ENCODE data around the gene CLASP2. TPM values are rescaled to one million over a fixed set of nuclear protein-coding genes. Genes with fewer than 3 reads are reported as not detected.

The CLASP2 gene
- total RNA-seq, 1 donor from 2014 or later, result 151 TPM

GRCh38 chr3:33578325-33579177 is 139.5 kb downstream of the CLASP2 start:
- ATAC-seq, result no peak
- DNase-seq (ENCODE audit: low spot score), result no peak
- intact Hi-C loops (cut with DNase I), result no loop called here

- DNase-seq (ENCODE audit: low spot score) (no peak), ATAC-seq (no peak)
- intact Hi-C loops (cut with DNase I), result no loop called here
Observed at GRCh38 chr3:33577588-33577987, 140.5 kb downstream of the CLASP2 start.

- intact Hi-C loops (cut with DNase I), result no loop called here
- no peak for DNase-seq (ENCODE audit: low spot score)
- no peak for ATAC-seq
Observed at GRCh38 chr3:33577173-33577572, 140.9 kb downstream of the CLASP2 start.

DNA sequence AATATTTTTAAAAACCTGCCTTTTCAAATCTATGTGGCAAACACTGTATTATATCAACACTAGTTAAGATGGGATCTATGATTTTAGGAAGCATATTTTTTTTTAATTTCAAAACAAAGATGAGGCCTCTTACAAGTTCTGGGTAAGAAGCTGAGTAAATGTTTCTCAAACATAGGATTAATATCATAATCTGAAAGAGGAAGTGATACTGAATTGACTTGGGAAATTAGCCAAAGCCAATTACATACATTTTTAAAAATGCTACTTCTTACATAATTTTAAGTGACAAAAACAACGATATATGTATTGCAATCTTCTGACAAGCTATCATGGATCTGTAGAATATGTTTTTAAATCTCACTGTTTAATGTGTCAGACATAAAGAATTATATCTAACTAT is 142.7 kb downstream of the CLASP2 start:
- ATAC-seq, result no peak
- no peak for DNase-seq (ENCODE audit: low spot score)
- intact Hi-C loops (cut with DNase I), result no loop called here

DNA sequence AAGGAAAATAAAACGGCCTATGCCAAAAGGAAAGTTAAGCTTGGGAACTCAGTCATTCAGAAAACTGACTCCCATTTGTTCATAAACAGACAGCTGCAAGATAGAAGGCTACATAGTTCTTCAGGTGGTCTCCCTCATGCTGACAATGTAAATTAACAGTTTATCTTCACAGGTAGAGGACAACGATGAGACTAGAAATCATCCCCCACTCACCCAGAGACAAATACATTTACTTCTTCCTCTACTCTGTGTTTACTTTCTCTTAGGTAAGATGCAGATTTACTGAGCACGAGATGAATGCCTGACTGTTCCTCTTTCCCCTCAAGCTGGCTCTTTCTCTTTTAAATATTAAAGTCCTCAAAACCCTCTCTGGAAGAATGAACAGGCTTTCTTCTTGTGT is 160.2 kb downstream of the CLASP2 start:
- ATAC-seq, result no peak
- DNase-seq (ENCODE audit: low spot score), result no peak
- intact Hi-C loops (cut with DNase I), result no loop called here

GRCh38 chr3:33557279-33557678 is 160.8 kb downstream of the CLASP2 start:
- intact Hi-C loops (cut with DNase I), result no loop called here
- ATAC-seq, result no peak

GRCh38 chr3:33547101-33547500 is 171.0 kb downstream of the CLASP2 start:
- intact Hi-C loops (cut with DNase I), result no loop called here
- no peak for ATAC-seq

More at GRCh38 chr3:33557279-33557678, 160.8 kb downstream of the CLASP2 start:
- no peak for DNase-seq (ENCODE audit: low spot score)

DNA sequence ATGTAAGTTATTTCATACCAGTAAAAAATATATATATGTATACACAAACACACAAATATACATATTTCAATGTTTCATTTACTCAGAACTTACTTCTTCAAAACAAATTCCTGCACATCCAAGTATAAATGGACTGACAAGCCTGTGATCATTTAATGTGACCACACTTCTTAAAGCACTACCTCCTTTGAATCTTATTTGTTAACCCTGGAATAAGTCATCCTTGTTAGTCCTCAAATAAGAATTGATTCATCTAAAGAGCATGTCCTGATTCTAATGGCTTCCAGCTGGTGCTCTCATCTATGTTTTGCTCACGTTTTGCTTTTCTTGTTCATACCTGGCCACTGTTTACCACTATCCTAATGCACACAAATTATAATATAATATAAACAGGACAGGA is 173.9 kb downstream of the CLASP2 start:
- ATAC-seq, result no peak
- no peak for DNase-seq (ENCODE audit: low spot score)
- intact Hi-C loops (cut with DNase I), result no loop called here

More at GRCh38 chr3:33547101-33547500, 171.0 kb downstream of the CLASP2 start:
- no peak for DNase-seq (ENCODE audit: low spot score)

DNA sequence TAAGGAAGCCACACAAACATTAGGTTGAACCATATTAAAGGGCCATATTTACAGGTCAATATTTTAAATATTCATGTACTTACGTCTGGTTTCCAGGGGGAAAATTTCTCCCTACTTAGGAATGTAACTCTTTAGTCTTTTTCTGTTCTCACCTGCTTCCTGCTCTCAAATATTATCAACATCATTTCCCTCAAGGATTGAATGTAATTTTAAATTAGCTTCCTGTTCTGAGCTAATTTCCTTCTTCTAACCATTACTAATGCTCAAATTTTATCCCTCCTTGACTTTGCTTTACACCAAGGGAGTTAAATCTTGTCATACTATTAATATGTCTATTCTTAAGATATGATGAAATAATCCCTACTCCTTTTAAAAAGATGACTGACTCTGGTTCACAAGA is 174.5 kb downstream of the CLASP2 start:
- no peak for ATAC-seq
- no peak for DNase-seq (ENCODE audit: low spot score)
- intact Hi-C loops (cut with DNase I), result no loop called here

DNA sequence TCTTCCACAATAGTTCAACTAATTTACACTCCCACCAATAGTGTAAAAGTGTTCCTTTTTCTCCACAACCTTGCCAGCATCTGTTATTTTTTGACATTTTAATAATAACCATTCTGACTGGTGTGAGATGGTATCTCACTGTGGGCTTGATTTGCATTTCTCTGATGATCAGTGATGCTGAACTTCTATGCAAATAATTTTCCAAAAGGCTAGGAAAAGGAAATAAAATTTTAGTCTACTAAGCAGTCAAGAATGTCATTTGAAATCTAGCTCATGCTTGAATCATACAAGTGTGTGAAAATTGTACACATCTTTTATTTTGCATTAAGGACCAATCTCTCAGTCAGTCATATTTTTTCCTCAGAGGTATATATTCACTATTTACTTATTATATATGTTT is 176.1 kb downstream of the CLASP2 start:
- intact Hi-C loops (cut with DNase I), result no loop called here
- no peak for DNase-seq (ENCODE audit: low spot score)
- no peak for ATAC-seq

- intact Hi-C loops (cut with DNase I), result no loop called here
- ATAC-seq (no peak), DNase-seq (ENCODE audit: low spot score) (no peak)
Observed at GRCh38 chr3:33538678-33539339, 179.2 kb downstream of the CLASP2 start.

- intact Hi-C loops (cut with DNase I), result no loop called here
- ATAC-seq, result no peak
Observed at GRCh38 chr3:33537133-33537532, 180.9 kb downstream of the CLASP2 start.

DNA sequence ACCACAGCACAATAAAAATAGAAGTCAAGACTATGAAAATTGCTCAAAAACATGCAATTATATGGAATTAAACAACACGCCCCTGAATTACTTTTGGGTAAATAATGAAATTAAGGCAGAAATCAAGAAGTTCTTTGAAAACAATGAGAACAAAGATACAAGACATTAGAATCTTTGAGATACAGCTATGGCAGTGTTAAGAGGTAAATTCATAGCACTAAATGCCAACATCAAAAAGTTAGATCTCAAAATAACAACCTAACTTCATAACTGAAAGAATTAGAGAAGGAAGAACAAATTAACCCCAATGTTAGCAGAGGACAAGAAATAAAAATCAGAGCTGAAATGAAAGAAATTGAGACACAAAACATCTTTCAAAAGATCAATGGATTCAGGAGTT is 191.3 kb downstream of the CLASP2 start:
- no peak for DNase-seq (ENCODE audit: low spot score)
- ATAC-seq, result no peak
- intact Hi-C loops (cut with DNase I), result no loop called here

More at GRCh38 chr3:33537133-33537532, 180.9 kb downstream of the CLASP2 start:
- no peak for DNase-seq (ENCODE audit: low spot score)

- intact Hi-C loops (cut with DNase I), result no loop called here
- DNase-seq (ENCODE audit: low spot score) (no peak), ATAC-seq (no peak)
Observed at GRCh38 chr3:33525232-33525631, 192.8 kb downstream of the CLASP2 start.

DNA sequence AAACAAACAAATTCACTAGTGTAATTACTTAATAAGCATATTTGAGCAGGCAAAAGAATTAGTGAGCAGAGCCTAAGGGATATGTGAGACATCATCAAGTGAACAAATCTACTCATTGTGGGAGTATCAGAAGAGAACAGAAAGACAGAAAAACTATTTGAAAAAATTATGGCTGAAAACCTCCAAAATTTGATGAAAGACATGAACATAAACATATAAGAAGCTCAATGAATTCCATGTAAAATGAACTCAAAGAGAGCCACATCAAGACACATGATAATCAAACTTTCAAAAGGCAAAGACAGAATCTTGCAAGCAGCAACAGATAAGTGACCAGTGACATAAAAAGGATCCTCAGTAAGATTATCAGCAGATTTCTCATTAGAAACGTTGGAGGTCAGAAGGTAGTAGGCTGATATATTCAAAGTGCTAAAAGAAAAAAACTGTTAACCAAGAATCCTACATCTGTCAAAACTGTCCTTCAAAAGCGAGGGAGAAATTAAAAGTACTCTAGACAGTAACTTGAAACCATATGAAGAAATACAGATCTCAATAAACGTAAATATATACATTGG is 194.9 kb downstream of the CLASP2 start:
- ATAC-seq, result no peak
- no peak for DNase-seq (ENCODE audit: low spot score)

GRCh38 chr3:33521736-33522135 is 196.3 kb downstream of the CLASP2 start:
- ATAC-seq (no peak), DNase-seq (ENCODE audit: low spot score) (no peak)
- intact Hi-C loops (cut with DNase I), result no loop called here

More for the DNA sequence above, 194.9 kb downstream of the CLASP2 start:
- intact Hi-C loops (cut with DNase I), result no loop called here

DNA sequence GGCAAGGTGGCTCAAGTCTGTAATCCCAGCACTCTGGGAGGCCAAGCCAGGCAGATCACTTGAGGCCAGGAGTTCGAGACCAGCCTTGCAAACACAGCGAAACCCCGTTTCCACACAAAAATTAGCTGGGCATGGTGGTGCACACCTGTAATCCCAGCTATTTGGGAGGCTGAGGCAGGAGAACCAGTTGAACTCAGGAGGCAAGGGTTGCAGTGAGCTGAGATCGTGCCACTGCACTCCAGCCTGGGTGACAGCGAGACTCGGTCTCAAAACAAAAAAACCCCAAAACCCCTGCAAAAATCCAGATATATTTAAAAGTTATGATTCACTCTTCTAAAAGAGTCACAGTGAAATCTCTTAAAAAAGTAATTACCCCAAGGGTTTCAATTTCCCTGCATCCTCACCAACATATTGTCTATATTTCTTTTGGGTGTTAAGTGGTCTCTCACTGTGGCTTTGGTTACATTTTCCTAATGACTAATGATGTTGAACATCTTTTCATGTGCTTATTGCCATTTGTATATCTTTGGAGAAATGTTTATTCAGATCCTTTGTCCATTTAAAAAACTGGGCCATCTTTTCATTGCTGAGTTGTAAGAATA is 204.7 kb downstream of the CLASP2 start:
- DNase-seq (ENCODE audit: low spot score) (no peak), ATAC-seq (no peak)
- intact Hi-C loops (cut with DNase I), result no loop called here

- intact Hi-C loops (cut with DNase I), result no loop called here
- no peak for DNase-seq (ENCODE audit: low spot score)
- no peak for ATAC-seq
Observed at GRCh38 chr3:33505027-33505426, 213.0 kb downstream of the CLASP2 start.

DNA sequence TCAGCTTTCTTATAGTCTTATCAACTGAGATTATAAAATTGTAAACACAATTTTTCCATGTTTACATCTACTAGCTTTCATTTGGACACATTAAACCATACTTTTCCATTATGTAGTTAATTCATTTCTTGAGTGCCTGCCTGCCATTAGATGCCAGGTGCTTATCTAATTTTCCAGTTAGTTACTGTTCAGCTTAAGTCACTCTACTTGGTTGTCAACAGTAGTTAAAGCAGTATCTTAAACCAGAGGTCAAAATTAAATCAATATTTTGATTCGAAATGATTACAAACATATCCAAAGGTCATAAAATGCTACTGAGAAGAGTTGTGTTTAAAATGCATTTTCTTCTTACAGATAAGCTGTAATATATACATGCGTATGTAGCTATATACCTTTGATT is 221.6 kb downstream of the CLASP2 start:
- ATAC-seq, result no peak
- intact Hi-C loops (cut with DNase I), result no loop called here
- DNase-seq (ENCODE audit: low spot score), result no peak

DNA sequence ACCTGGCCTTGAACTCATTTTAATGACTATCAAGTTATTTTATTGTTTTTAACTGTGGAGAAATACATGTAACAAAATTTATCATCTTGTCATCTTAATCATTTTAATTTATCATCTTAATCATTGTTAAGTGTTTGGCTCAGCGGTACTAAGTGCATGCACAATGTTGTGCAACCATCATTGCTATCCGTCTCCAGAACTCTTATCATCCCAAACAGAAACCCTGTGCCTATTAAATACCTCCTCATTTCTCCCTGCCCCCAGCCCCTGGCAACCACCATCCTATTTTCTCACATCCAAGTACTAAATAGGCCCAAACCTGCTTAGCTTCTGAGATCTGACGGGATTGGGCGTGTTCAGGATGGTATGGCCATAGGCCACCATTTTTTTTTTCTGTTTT is 226.3 kb downstream of the CLASP2 start:
- DNase-seq (ENCODE audit: low spot score) (no peak), ATAC-seq (no peak)
- intact Hi-C loops (cut with DNase I), result no loop called here
